SK-N-SH treated with all-trans-retinoic acid at 6 μM for 48 hours (cell line): Measurements from ENCODE around the gene ARHGEF25.

Experiments used
- ATAC-seq: fragments of 200-7000 bp; cut with Tn5 transposase; 3 replicates; pipeline ENCODE4 v1.9.1; 2020; ENCODE audit warnings: mild to moderate bottlenecking, moderate library complexity
- ARNTL ChIP-seq: fragments of 450-650 bp; formaldehyde crosslinking; IDR thresholded peaks from 2 replicates; pipeline ENCODE4 v1.5.0; 2020; ENCODE audit warnings: low read depth, mild to moderate bottlenecking, moderate library complexity, borderline replicate concordance
- BACH2 ChIP-seq: fragments of 250-450 bp; sonication (Bioruptor Pico); IDR thresholded peaks from 2 replicates; pipeline ENCODE4 v1.9.0; 2021; ENCODE audit warnings: mild to moderate bottlenecking, borderline replicate concordance
- CREB5 ChIP-seq: fragments of 250-450 bp; sonication (Bioruptor Pico); IDR thresholded peaks from 2 replicates; pipeline ENCODE4 v1.5.1; 2020; ENCODE audit warnings: low read depth, mild to moderate bottlenecking, moderate library complexity
- ESRRG ChIP-seq: fragments of 250-450 bp; sonication (Bioruptor Pico); IDR thresholded peaks from 2 replicates; pipeline ENCODE4 v1.6.1; 2021; ENCODE audit warnings: mild to moderate bottlenecking
- GLIS3 ChIP-seq: fragments of 250-450 bp; sonication (Bioruptor Pico); IDR thresholded peaks from 2 replicates; pipeline ENCODE4 v1.5.0; 2020; ENCODE audit warnings: mild to moderate bottlenecking, moderate library complexity
- OSR1 ChIP-seq: fragments of 250-450 bp; sonication (Bioruptor Pico); IDR thresholded peaks from 2 replicates; pipeline ENCODE4 v1.8.0; 2022; ENCODE audit warnings: moderate library complexity, mild to moderate bottlenecking, inconsistent platforms
- PPARA ChIP-seq: fragments of 250-450 bp; sonication (Bioruptor Pico); IDR thresholded peaks from 2 replicates; pipeline ENCODE4 v1.5.0; 2020; ENCODE audit warnings: mild to moderate bottlenecking, borderline replicate concordance
- RARB ChIP-seq: fragments of 250-450 bp; sonication (Bioruptor Pico); IDR thresholded peaks from 2 replicates; pipeline ENCODE4 v1.8.0; 2021; ENCODE audit warnings: mild to moderate bottlenecking, moderate library complexity
- SNAI2 ChIP-seq: fragments of 250-450 bp; sonication (Bioruptor Pico); IDR thresholded peaks from 2 replicates; pipeline ENCODE4 v1.5.0; 2020; ENCODE audit warnings: mild to moderate bottlenecking, moderate library complexity
- TCF4 ChIP-seq: fragments of 250-450 bp; sonication (Bioruptor Pico); IDR thresholded peaks from 2 replicates; pipeline ENCODE4 v1.8.0; 2021; ENCODE audit warnings: mild to moderate bottlenecking, moderate library complexity, borderline replicate concordance
- TSHZ2 ChIP-seq: fragments of 250-450 bp; sonication (Bioruptor Pico); IDR thresholded peaks from 2 replicates; pipeline ENCODE4 v1.5.0; 2020; ENCODE audit warnings: mild to moderate bottlenecking, moderate library complexity
- ZFP30 ChIP-seq: fragments of 450-650 bp; formaldehyde crosslinking; IDR thresholded peaks from 2 replicates; pipeline ENCODE4 v1.5.0; 2022; ENCODE audit warnings: mild to moderate bottlenecking, moderate library complexity
- ZNF565 ChIP-seq: fragments of 450-650 bp; formaldehyde crosslinking; conservative IDR thresholded peaks from 2 replicates; pipeline ENCODE4 v1.5.0; 2020; ENCODE audit warnings: low read depth, mild to moderate bottlenecking, moderate library complexity
- ZNF70 ChIP-seq: fragments of 450-650 bp; formaldehyde crosslinking; IDR thresholded peaks from 2 replicates; pipeline ENCODE4 v1.5.0; 2020; ENCODE audit warnings: mild to moderate bottlenecking, moderate library complexity
- ZNF8 ChIP-seq: fragments of 450-650 bp; formaldehyde crosslinking; IDR thresholded peaks from 2 replicates; pipeline ENCODE4 v1.5.0; 2020; ENCODE audit warnings: mild to moderate bottlenecking, moderate library complexity
- TF ChIP-seq, protein P1 (sequence below): fragments of 250-450 bp; sonication (Bioruptor Pico); IDR thresholded peaks from 2 replicates; pipeline ENCODE4 v1.5.1; 2021; ENCODE audit warnings: mild to moderate bottlenecking, moderate library complexity
- TF ChIP-seq, protein P2 (sequence below): fragments of 250-450 bp; sonication (Bioruptor Pico); IDR thresholded peaks from 2 replicates; pipeline ENCODE4 v1.8.0; 2020; ENCODE audit warnings: mild to moderate bottlenecking, moderate library complexity, borderline replicate concordance

Gene ARHGEF25

GRCh38 chr12:57629897-57630471 is 18.7 kb downstream of the ARHGEF25 start (continued):
- TF ChIP-seq TSHZ2 (no peak), SNAI2 (CRISPR knock-in tag) (no peak), GLIS3 (no peak), ARNTL (CRISPR knock-in tag) (no peak), ZNF8 (CRISPR knock-in tag) (no peak), ZFP30 (CRISPR knock-in tag) (no peak), PPARA (no peak)
- TF ChIP-seq, protein P1, sequence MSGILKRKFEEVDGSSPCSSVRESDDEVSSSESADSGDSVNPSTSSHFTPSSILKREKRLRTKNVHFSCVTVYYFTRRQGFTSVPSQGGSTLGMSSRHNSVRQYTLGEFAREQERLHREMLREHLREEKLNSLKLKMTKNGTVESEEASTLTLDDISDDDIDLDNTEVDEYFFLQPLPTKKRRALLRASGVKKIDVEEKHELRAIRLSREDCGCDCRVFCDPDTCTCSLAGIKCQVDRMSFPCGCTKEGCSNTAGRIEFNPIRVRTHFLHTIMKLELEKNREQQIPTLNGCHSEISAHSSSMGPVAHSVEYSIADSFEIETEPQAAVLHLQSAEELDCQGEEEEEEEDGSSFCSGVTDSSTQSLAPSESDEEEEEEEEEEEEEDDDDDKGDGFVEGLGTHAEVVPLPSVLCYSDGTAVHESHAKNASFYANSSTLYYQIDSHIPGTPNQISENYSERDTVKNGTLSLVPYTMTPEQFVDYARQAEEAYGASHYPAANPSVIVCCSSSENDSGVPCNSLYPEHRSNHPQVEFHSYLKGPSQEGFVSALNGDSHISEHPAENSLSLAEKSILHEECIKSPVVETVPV (CRISPR knock-in tag) = no peak

- ATAC-seq = no peak
These were observed 19.7 kb downstream of the ARHGEF25 start for GRCh38 chr12:57630891-57631433.

More at GRCh38 chr12:57630891-57631433, 19.7 kb downstream of the ARHGEF25 start:
- TF ChIP-seq TCF4 (CRISPR knock-in tag) = no peak
- no peak for TF ChIP-seq PPARA
- no peak for TF ChIP-seq ZNF565
- TF ChIP-seq, protein P2, sequence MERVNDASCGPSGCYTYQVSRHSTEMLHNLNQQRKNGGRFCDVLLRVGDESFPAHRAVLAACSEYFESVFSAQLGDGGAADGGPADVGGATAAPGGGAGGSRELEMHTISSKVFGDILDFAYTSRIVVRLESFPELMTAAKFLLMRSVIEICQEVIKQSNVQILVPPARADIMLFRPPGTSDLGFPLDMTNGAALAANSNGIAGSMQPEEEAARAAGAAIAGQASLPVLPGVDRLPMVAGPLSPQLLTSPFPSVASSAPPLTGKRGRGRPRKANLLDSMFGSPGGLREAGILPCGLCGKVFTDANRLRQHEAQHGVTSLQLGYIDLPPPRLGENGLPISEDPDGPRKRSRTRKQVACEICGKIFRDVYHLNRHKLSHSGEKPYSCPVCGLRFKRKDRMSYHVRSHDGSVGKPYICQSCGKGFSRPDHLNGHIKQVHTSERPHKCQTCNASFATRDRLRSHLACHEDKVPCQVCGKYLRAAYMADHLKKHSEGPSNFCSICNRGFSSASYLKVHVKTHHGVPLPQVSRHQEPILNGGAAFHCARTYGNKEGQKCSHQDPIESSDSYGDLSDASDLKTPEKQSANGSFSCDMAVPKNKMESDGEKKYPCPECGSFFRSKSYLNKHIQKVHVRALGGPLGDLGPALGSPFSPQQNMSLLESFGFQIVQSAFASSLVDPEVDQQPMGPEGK = no peak
- TF ChIP-seq BACH2 (CRISPR knock-in tag) = no peak
- no peak for TF ChIP-seq ZFP30 (CRISPR knock-in tag)
- TF ChIP-seq CREB5 (CRISPR knock-in tag) = no peak
- no peak for TF ChIP-seq ESRRG
- no peak for TF ChIP-seq SNAI2 (CRISPR knock-in tag)
- TF ChIP-seq TSHZ2 = no peak
- TF ChIP-seq, protein P1 (CRISPR knock-in tag) = no peak
- no peak for TF ChIP-seq GLIS3
- TF ChIP-seq OSR1 = no peak
- TF ChIP-seq ZNF8 (CRISPR knock-in tag) = no peak
- no peak for TF ChIP-seq ZNF70 (CRISPR knock-in tag)
- no peak for TF ChIP-seq RARB
